ENCODE measurements around the gene ZNF333. TPM values are rescaled to one million over a fixed set of nuclear protein-coding genes. Genes with fewer than 3 reads are reported as not detected.

The ZNF333 gene
- polyA plus RNA-seq, 1 of the 3 experiments (the other 2 are of a cell fraction), result 15.2 TPM

DNA sequence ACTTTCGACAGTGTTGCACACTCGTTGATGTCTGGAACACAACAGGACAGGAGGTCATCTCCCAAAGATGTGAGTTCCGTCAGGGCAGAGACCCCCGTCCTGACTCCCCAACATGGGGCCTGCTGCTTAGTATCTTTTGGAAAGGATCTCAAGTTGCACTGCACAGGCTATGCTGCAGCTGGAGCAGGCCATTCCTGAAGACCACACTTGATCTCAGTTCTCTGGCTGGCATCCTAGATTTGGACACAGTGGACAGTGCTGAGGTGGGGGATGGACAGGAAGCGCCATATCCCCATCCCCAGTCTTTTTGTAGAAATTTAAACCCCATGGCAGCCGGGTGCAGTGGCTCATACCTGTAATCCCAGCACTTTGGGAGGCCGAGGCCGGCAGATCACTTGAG lies 82.6 kb downstream of the ZNF333 start:
- H2AFZ ChIP-seq (ENCODE audit: low read depth), result no peak overlapping the region
- peaks cover 23% of the 10 kb centered on the region for H3K27me3 ChIP-seq (ENCODE audit: insufficient read depth)
- DNase-seq, result no peak
- no peaks in the 10 kb centered on the region for H3K79me2 ChIP-seq (ENCODE audit: insufficient read depth)
- H3K36me3 ChIP-seq (replicated peaks in 1 of 2; ENCODE audit: control insufficient read depth in 1 of 2, insufficient read depth in 2 of 2, low read length in 1 of 2), result no peaks in the 10 kb centered on the region
- no peaks in the 10 kb centered on the region for H4K20me1 ChIP-seq (ENCODE audit: insufficient read depth)
- H3K9me3 ChIP-seq, result no peaks in the 10 kb centered on the region
- no peaks in the 10 kb centered on the region for H3K4me1 ChIP-seq (ENCODE audit: control insufficient read depth in 1 of 2, insufficient read depth in 2 of 2, low read depth in 1 of 2, low read length in 1 of 2)
- TF ChIP-seq RAD21 (IDR thresholded peaks at IDR 0.05; ENCODE audit: low read length) (no peak), JUND (IDR thresholded peaks at IDR 0.05) (no peak), FOSL2 (IDR thresholded peaks at IDR 0.05; ENCODE audit: borderline replicate concordance, low read depth) (no peak), SMC3 (IDR thresholded peaks at IDR 0.05; ENCODE audit: low read depth, low read length) (no peak), TEAD4 (IDR thresholded peaks at IDR 0.05; ENCODE audit: borderline replicate concordance, insufficient read depth) (no peak), SIN3A (IDR thresholded peaks at IDR 0.05; ENCODE audit: borderline replicate concordance, low read depth, low read length) (no peak), NFIC (IDR thresholded peaks at IDR 0.05; ENCODE audit: borderline replicate concordance) (no peak), EP300 (IDR thresholded peaks at IDR 0.05; ENCODE audit: borderline replicate concordance in 1 of 2, low read depth in 1 of 2, low read length in 1 of 2) (no peak), RXRA (IDR thresholded peaks at IDR 0.05; ENCODE audit: borderline replicate concordance, low read depth) (no peak), ELF1 (IDR thresholded peaks at IDR 0.05) (no peak)
- TF ChIP-seq, protein P1, sequence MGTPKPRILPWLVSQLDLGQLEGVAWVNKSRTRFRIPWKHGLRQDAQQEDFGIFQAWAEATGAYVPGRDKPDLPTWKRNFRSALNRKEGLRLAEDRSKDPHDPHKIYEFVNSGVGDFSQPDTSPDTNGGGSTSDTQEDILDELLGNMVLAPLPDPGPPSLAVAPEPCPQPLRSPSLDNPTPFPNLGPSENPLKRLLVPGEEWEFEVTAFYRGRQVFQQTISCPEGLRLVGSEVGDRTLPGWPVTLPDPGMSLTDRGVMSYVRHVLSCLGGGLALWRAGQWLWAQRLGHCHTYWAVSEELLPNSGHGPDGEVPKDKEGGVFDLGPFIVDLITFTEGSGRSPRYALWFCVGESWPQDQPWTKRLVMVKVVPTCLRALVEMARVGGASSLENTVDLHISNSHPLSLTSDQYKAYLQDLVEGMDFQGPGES (IDR thresholded peaks at IDR 0.05; ENCODE audit: low read depth, low read length), result no peak
- TF ChIP-seq, protein P2, sequence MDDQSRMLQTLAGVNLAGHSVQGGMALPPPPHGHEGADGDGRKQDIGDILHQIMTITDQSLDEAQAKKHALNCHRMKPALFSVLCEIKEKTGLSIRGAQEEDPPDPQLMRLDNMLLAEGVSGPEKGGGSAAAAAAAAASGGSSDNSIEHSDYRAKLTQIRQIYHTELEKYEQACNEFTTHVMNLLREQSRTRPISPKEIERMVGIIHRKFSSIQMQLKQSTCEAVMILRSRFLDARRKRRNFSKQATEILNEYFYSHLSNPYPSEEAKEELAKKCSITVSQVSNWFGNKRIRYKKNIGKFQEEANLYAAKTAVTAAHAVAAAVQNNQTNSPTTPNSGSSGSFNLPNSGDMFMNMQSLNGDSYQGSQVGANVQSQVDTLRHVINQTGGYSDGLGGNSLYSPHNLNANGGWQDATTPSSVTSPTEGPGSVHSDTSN (IDR thresholded peaks at IDR 0.05), result no peak
- TF ChIP-seq, protein P3, sequence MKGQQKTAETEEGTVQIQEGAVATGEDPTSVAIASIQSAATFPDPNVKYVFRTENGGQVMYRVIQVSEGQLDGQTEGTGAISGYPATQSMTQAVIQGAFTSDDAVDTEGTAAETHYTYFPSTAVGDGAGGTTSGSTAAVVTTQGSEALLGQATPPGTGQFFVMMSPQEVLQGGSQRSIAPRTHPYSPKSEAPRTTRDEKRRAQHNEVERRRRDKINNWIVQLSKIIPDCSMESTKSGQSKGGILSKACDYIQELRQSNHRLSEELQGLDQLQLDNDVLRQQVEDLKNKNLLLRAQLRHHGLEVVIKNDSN (IDR thresholded peaks at IDR 0.05; ENCODE audit: borderline replicate concordance, low read depth), result no peak
- H3K9me2 ChIP-seq, result no peaks in the 10 kb centered on the region
- H3K4me3 ChIP-seq (ENCODE audit: low read depth in 2 of 2, low read length in 1 of 2), result no peak overlapping the region
- WGBS (ENCODE audit: low lambda C conversion rate), result 17% methylated on average over 5 of the region's 8 CpGs
- ChIA-PET POLR2A (no interaction called here), CTCF (no interaction called here)
- no peak overlapping the region for H3K4me2 ChIP-seq
- H3F3A ChIP-seq (replicated peaks; ENCODE audit: insufficient read depth), result no peaks in the 10 kb centered on the region
- H3K27ac ChIP-seq (ENCODE audit: low read depth in 2 of 2, low read length in 1 of 2), result no peak overlapping the region
- no peak overlapping the region for H3K9ac ChIP-seq

DNA sequence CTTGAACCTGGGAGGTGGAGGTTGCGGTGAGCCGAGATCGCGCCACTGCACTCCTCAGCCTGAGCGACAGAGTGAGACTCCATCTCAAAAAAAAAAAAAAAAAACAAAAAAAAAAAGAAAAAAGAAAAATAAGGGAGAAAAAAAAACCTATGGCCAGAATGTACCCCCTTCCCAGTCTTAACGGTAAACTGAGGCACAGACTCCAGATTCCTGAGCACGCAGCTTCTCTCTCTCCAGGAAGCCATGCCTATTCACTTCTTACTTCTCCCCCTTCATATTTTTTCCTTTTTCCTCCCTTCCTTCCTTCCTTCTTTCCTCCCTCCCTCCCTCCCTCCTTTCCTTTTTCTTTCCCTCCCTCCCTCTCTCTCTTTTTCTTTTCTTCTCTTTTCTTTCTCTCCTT lies 83.1 kb downstream of the ZNF333 start:
- peaks cover 19% of the 10 kb centered on the region for H3K27me3 ChIP-seq (ENCODE audit: insufficient read depth)
- no peaks in the 10 kb centered on the region for H3K36me3 ChIP-seq (replicated peaks in 1 of 2; ENCODE audit: control insufficient read depth in 1 of 2, insufficient read depth in 2 of 2, low read length in 1 of 2)
- H3K4me3 ChIP-seq (ENCODE audit: low read depth in 2 of 2, low read length in 1 of 2), result no peak overlapping the region
- CTCF ChIA-PET, result no interaction called here
- 31% methylated on average over 7 of the region's 7 CpGs for WGBS (ENCODE audit: low lambda C conversion rate)
- no peaks in the 10 kb centered on the region for H3K4me1 ChIP-seq (ENCODE audit: control insufficient read depth in 1 of 2, insufficient read depth in 2 of 2, low read depth in 1 of 2, low read length in 1 of 2)
- no peaks in the 10 kb centered on the region for H3K9me2 ChIP-seq
- H3K4me2 ChIP-seq, result no peak overlapping the region
- no peak overlapping the region for H3K9ac ChIP-seq
- no peak for DNase-seq
- H3K9me3 ChIP-seq, result no peaks in the 10 kb centered on the region
- no peaks in the 10 kb centered on the region for H4K20me1 ChIP-seq (ENCODE audit: insufficient read depth)
- no peak overlapping the region for H2AFZ ChIP-seq (ENCODE audit: low read depth)
- H3K79me2 ChIP-seq (ENCODE audit: insufficient read depth), result no peaks in the 10 kb centered on the region
- POLR2A ChIA-PET, result no interaction called here
- H3K27ac ChIP-seq (ENCODE audit: low read depth in 2 of 2, low read length in 1 of 2), result no peak overlapping the region
- no peaks in the 10 kb centered on the region for H3F3A ChIP-seq (replicated peaks; ENCODE audit: insufficient read depth)
- TF ChIP-seq, protein P3 (IDR thresholded peaks at IDR 0.05; ENCODE audit: borderline replicate concordance, low read depth), result no peak
- TF ChIP-seq, protein P4, sequence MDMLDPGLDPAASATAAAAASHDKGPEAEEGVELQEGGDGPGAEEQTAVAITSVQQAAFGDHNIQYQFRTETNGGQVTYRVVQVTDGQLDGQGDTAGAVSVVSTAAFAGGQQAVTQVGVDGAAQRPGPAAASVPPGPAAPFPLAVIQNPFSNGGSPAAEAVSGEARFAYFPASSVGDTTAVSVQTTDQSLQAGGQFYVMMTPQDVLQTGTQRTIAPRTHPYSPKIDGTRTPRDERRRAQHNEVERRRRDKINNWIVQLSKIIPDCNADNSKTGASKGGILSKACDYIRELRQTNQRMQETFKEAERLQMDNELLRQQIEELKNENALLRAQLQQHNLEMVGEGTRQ (IDR thresholded peaks at IDR 0.05; ENCODE audit: borderline replicate concordance, low read depth, low read length), result no peak
- no peak for TF ChIP-seq EZH2phosphoT487 (IDR thresholded peaks at IDR 0.05; ENCODE audit: borderline replicate concordance, low read depth)
- no peak for TF ChIP-seq POLR2AphosphoS5 (IDR thresholded peaks at IDR 0.05; ENCODE audit: low read depth, low read length)
- TF ChIP-seq, protein P1 (IDR thresholded peaks at IDR 0.05; ENCODE audit: low read depth, low read length), result no peak
- no peak for TF ChIP-seq TAF1 (IDR thresholded peaks at IDR 0.05; ENCODE audit: borderline replicate concordance, low read depth, low read length)
- no peak for TF ChIP-seq TEAD4 (IDR thresholded peaks at IDR 0.05; ENCODE audit: borderline replicate concordance, insufficient read depth)
- no peak for TF ChIP-seq MEF2A (IDR thresholded peaks at IDR 0.05; ENCODE audit: borderline replicate concordance, low read depth)
- no peak for TF ChIP-seq RAD21 (IDR thresholded peaks at IDR 0.05; ENCODE audit: low read length)
